Body of pancreas (tissue), 4 donors: ENCODE data around the gene MYLK. TPM values are rescaled to one million over a fixed set of nuclear protein-coding genes. Genes with fewer than 3 reads are reported as not detected.
"Not testable (repeated sequence)": the region's sequence is repeated elsewhere in the genome, so short reads cannot be mapped to it uniquely, and the experiment has no call there.

Source experiments
- ATAC-seq: fragments of 150-250 bp; one replicate; pipeline ENCODE4 v1.9.1; 2016
- DNase-seq, 4 donors: peaks; one replicate each; pipeline ENCODE4 v3.0.0-alpha.2; 2019
- H3K27ac ChIP-seq, 4 donors: fragments of 200-600 bp; sonication (generic); 1 replicate in 3 of 4; 2 replicates in 1 of 4; pipeline versions ENCODE4 v1.5.1 to v1.6.1; 2016 to 2019; ENCODE audit warnings: mild to moderate bottlenecking in 1 of 4, mixed read lengths in 1 of 4, moderate library complexity in 1 of 4
- H3K27me3 ChIP-seq, 2 donors: fragments of 200-600 bp; sonication (generic); one replicate each; pipeline ENCODE4 v1.6.0; 2016; ENCODE audit warnings: mild to moderate bottlenecking in 1 of 2
- H3K36me3 ChIP-seq, 2 donors: fragments of 200-600 bp; sonication (generic); replicated peaks in 1 of 2; 2 replicates each; pipeline ENCODE4 v1.5.1; 2016; ENCODE audit warnings: low read depth in 2 of 2; ENCODE audit not compliant: insufficient read depth in 1 of 2
- H3K4me1 ChIP-seq: fragments of 200-600 bp; sonication (generic); one replicate; pipeline ENCODE4 v1.6.0; 2016
- H3K4me3 ChIP-seq, 2 donors: fragments of 200-600 bp; sonication (generic); 1 replicate in 1 of 2; 2 replicates in 1 of 2; pipeline ENCODE4 v1.5.1; 2016 to 2019
- H3K9me3 ChIP-seq, 3 donors: fragments of 200-600 bp; sonication (generic); 1 replicate in 2 of 3; 2 replicates in 1 of 3; pipeline ENCODE4 v1.5.1; 2016
- CTCF ChIP-seq, 7 experiments: fragments of 450-650 bp in 4 of 7; fragments of 200-600 bp in 3 of 7; sonication (generic) in 3 of 7; IDR thresholded peaks; one replicate each; pipeline ENCODE4 v1.5.1; 2016 to 2019; ENCODE audit warnings: antibody characterized with exemption in 7 of 7
- POLR2A ChIP-seq, 3 donors: fragments of 450-650 bp; IDR thresholded peaks; one replicate each; pipeline ENCODE4 v1.6.1; 2016; ENCODE audit warnings: antibody characterized with exemption in 3 of 3, mild to moderate bottlenecking in 2 of 3
- WGBS, 2 donors: methylation state at CpG; one replicate each; pipeline ENCODE4 v1.1.5; 2017; 5-methylcytosine and 5-hydroxymethylcytosine counted together
- intact Hi-C: fragments of 100-400 bp; cut with DNase I; formaldehyde crosslinking; loops from one replicate; pipeline ENCODE4 v1.15.1; 2023
- total RNA-seq, 2 donors: library from RNA; depleted of rRNA; stranded (reverse); fragments of >200 nt; gene quantifications; one replicate each; pipeline ENCODE4 v1.1.0, GENCODE V29; 2016

Gene MYLK
- total RNA-seq, 2 donors from 2014 or later, result 7.6 to 36.6 TPM

DNA sequence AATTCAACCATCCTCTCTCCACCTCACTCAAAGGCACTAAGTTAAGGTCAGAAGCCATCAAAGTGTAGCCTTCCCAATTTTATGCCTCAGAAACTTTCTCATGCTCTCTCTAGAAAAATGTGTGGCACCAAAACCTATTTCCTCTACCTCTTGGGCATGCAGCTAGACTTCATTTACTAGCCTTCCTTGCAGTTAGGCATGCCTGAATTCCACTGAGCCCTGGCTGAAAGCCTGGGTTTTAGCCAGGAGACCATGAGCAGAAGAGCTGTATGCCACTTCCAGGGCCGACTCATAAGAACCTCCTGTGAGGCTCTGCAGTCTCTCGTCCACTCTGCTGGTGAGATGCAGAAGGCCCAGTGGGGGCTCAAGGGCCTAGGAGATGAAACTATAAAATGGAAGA, 145.0 kb downstream of the MYLK start:
- no peak for TF ChIP-seq CTCF (IDR thresholded peaks at IDR 0.05)

GRCh38 chr3:123738522-123738921, 145.6 kb downstream of the MYLK start:
- H3K27ac ChIP-seq, H3K36me3 ChIP-seq, H3K4me1 ChIP-seq, H3K4me3 ChIP-seq, ATAC-seq, H3K9me3 ChIP-seq, DNase-seq, H3K27me3 ChIP-seq, intact Hi-C loops: not testable (repeated sequence)
- 73 to 86% methylated on average over 4 to 5 of the region's 5 CpGs for WGBS, 2 donors

More for the DNA sequence above, 145.0 kb downstream of the MYLK start:
- no peaks in the 10 kb centered on the region for H3K9me3 ChIP-seq
- intact Hi-C loops, result no loop called here
- no peak for DNase-seq
- WGBS, 2 donors, result 69 to 89% methylated on average over 2 of the region's 2 CpGs
- no peak overlapping the region for H3K4me3 ChIP-seq
- no peak for ATAC-seq
- H3K36me3 ChIP-seq, result no peaks in the 10 kb centered on the region
- H3K4me1 ChIP-seq, result no peaks in the 10 kb centered on the region
- H3K27ac ChIP-seq, result no peak overlapping the region
- no peaks in the 10 kb centered on the region for H3K27me3 ChIP-seq

- H3K9me3 ChIP-seq, result no peaks in the 10 kb centered on the region
- intact Hi-C loops, result no loop called here
- DNase-seq (no peak), ATAC-seq (no peak)
- TF ChIP-seq POLR2A (IDR thresholded peaks at IDR 0.05), result no peak
- TF ChIP-seq CTCF (IDR thresholded peaks at IDR 0.05), result no peak
- H3K4me3 ChIP-seq, result no peak overlapping the region
- H3K27ac ChIP-seq, result no peak overlapping the region
- no peaks in the 10 kb centered on the region for H3K4me1 ChIP-seq
- H3K27me3 ChIP-seq, result no peaks in the 10 kb centered on the region
- H3K36me3 ChIP-seq, result no peaks in the 10 kb centered on the region
- 88 to 94% methylated on average over 7 to 13 of the region's 14 CpGs for WGBS, 2 donors
These were observed 147.0 kb downstream of the MYLK start for GRCh38 chr3:123737168-123737567.

DNA sequence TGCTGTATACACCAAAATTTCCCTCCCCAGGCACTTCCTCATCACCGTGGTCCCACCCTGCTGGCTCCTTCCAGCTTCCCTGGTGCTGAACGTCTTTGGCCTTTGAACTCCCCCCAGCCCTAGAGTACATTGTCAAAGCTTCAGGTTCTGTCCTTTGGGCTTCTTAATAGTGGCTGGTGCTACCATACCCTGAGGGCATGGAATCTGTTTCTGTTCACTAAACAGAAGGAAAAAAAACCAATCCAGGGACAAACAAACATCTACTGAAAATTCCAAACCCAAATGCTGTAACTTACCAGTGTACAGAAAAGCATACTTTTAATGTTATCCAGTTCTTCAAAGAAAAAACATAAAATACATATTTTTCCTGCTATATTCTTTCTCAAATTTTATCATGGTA, 148.7 kb downstream of the MYLK start:
- no peaks in the 10 kb centered on the region for H3K9me3 ChIP-seq
- DNase-seq (no peak), ATAC-seq (no peak)
- no peak overlapping the region for H3K27ac ChIP-seq
- intact Hi-C loops, result no loop called here
- TF ChIP-seq POLR2A (IDR thresholded peaks at IDR 0.05) (no peak), CTCF (IDR thresholded peaks at IDR 0.05) (no peak)
- H3K4me1 ChIP-seq, result no peaks in the 10 kb centered on the region
- no peaks in the 10 kb centered on the region for H3K36me3 ChIP-seq
- 60 to 69% methylated on average over 2 of the region's 2 CpGs for WGBS, 2 donors
- H3K4me3 ChIP-seq, result no peak overlapping the region
- no peaks in the 10 kb centered on the region for H3K27me3 ChIP-seq

GRCh38 chr3:123734527-123734902, 149.6 kb downstream of the MYLK start:
- intact Hi-C loops, result no loop called here
- ATAC-seq (no peak), DNase-seq (no peak)
- TF ChIP-seq CTCF (IDR thresholded peaks at IDR 0.05), result no peak
- TF ChIP-seq POLR2A (IDR thresholded peaks at IDR 0.05), result no peak
- Histone ChIP-seq H3K36me3 (no peaks in the 10 kb centered on the region), H3K27me3 (no peaks in the 10 kb centered on the region), H3K27ac (no peak overlapping the region), H3K9me3 (no peaks in the 10 kb centered on the region), H3K4me1 (no peaks in the 10 kb centered on the region), H3K4me3 (no peak overlapping the region)
- 62 to 63% methylated on average over 6 of the region's 6 CpGs for WGBS, 2 donors
